ENCODE results near the gene UTP20. TPM values are rescaled to one million over a fixed set of nuclear protein-coding genes. Genes with fewer than 3 reads are reported as not detected.

Gene UTP20
- total and polyA plus RNA-seq, 10 donors, result 1.5 to 21.5 (median 14.2) TPM

- TF ChIP-seq POLR2A (IDR thresholded peaks at IDR 0.05), result no peak
- no peak for TF ChIP-seq CTCF (IDR thresholded peaks at IDR 0.05 in 8 of 11, conservative IDR thresholded peaks at IDR 0.05 in 3 of 11)
- no peak for TF ChIP-seq POLR2AphosphoS5 (IDR thresholded peaks at IDR 0.05)
- intact Hi-C loops (cut with DNase I; ENCODE audit: low total_unique reads), result no loop called here
- DNase-seq, result no peak
- WGBS, 5 donors, result 93 to 98% (median 95%) methylated on average over 2 of the region's 2 CpGs
- no peaks in the 10 kb centered on the region for H3K9me3 ChIP-seq
- no peak overlapping the region for H3K27ac ChIP-seq
- H3K4me1 ChIP-seq, result no peaks in the 10 kb centered on the region
- no peak overlapping the region for H3K4me3 ChIP-seq
- H3K36me3 ChIP-seq, result peaks cover 0 to 86% (median 44%) of the 10 kb centered on the region in 6 donors
- no peaks in the 10 kb centered on the region for H3K27me3 ChIP-seq (replicated peaks in 1 of 7)
Observed at GRCh38 chr12:101327546-101327945, 47.6 kb downstream of the UTP20 start.

DNA sequence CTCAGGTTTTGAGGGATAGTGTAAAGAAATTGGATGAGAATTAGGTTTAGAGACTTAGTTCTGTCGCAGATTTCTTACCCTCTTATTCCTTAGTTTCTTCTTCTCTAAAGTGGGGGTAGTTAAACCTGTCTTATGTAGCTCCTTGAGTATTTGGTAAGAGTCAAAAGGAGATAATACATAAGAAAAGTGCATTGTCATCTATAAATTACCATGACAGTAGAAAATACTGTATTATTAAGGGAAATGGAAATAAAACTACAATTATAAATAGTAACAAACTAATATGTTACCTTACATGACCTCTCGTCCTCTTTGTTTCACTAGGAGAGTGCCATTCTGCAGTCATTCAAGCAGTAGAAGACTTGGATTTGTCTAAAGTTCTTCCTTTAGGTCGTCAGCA is 49.0 kb downstream of the UTP20 start:
- no peak overlapping the region for H3K27ac ChIP-seq
- 90 to 99% (median 95%) methylated on average over 3 of the region's 3 CpGs for WGBS, 5 donors

DNA sequence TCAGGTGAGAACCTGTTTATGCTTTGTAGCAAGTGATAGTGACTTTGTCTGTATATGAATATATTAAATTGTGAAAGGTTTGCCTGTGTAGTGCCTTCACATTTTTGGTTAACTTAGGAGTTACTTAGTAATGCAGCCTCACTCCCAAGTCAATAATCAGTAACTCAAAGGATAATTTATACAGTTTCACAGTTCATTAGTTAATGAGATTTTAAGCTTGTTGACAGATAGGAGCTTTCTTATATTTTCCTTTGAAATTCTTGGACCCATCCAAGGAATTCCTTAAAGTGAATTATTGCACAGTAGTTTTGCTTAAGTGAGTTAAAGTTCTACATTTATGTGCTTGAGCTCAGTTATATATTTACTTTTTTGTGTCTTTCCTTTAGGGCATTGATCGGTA is 50.7 kb downstream of the UTP20 start:
- TF ChIP-seq POLR2AphosphoS5 (IDR thresholded peaks at IDR 0.05) (no peak), POLR2A (IDR thresholded peaks at IDR 0.05) (no peak), CTCF (IDR thresholded peaks at IDR 0.05 in 8 of 11, conservative IDR thresholded peaks at IDR 0.05 in 3 of 11) (no peak)
- H3K4me1 ChIP-seq, result no peaks in the 10 kb centered on the region
- no peaks in the 10 kb centered on the region for H3K9me3 ChIP-seq
- 38 to 97% (median 96%) methylated on average over 1 of the region's 1 CpG for WGBS, 5 donors
- peaks cover 0 to 98% (median 52%) of the 10 kb centered on the region in 6 donors for H3K36me3 ChIP-seq
- no peak overlapping the region for H3K4me3 ChIP-seq
- DNase-seq, result no peak
- H3K27ac ChIP-seq, result no peak overlapping the region
- intact Hi-C loops (cut with DNase I; ENCODE audit: low total_unique reads), result no loop called here
- H3K27me3 ChIP-seq (replicated peaks in 1 of 7), result no peaks in the 10 kb centered on the region

More for the DNA sequence above, 49.0 kb downstream of the UTP20 start:
- H3K4me1 ChIP-seq, result no peaks in the 10 kb centered on the region
- peaks cover 0 to 96% (median 48%) of the 10 kb centered on the region in 6 donors for H3K36me3 ChIP-seq
- no peaks in the 10 kb centered on the region for H3K9me3 ChIP-seq
- intact Hi-C loops (cut with DNase I; ENCODE audit: low total_unique reads), result no loop called here
- TF ChIP-seq POLR2A (IDR thresholded peaks at IDR 0.05), result no peak
- no peak for TF ChIP-seq CTCF (IDR thresholded peaks at IDR 0.05 in 8 of 11, conservative IDR thresholded peaks at IDR 0.05 in 3 of 11)
- no peak for TF ChIP-seq POLR2AphosphoS5 (IDR thresholded peaks at IDR 0.05)
- no peaks in the 10 kb centered on the region for H3K27me3 ChIP-seq (replicated peaks in 1 of 7)
- DNase-seq, result no peak
- H3K4me3 ChIP-seq, result no peak overlapping the region

- WGBS, 5 donors, result 92 to 100% (median 95%) methylated on average over 2 of the region's 2 CpGs
- H3K9me3 ChIP-seq, result no peaks in the 10 kb centered on the region
- H3K4me1 ChIP-seq, result no peaks in the 10 kb centered on the region
- intact Hi-C loops (cut with DNase I; ENCODE audit: low total_unique reads), result no loop called here
- no peak overlapping the region for H3K27ac ChIP-seq
- no peaks in the 10 kb centered on the region for H3K27me3 ChIP-seq (replicated peaks in 1 of 7)
- DNase-seq, result no peak
- TF ChIP-seq POLR2AphosphoS5 (IDR thresholded peaks at IDR 0.05) (no peak), CTCF (IDR thresholded peaks at IDR 0.05 in 8 of 11, conservative IDR thresholded peaks at IDR 0.05 in 3 of 11) (no peak), POLR2A (IDR thresholded peaks at IDR 0.05) (no peak)
- H3K4me3 ChIP-seq, result no peak overlapping the region
- H3K36me3 ChIP-seq, result peaks cover 0 to 100% (median 47%) of the 10 kb centered on the region in 6 donors
Observed at GRCh38 chr12:101336437-101336836, 56.5 kb downstream of the UTP20 start.
